GM12878 (cell line): ENCODE results near the gene STRA6. TPM values are rescaled to one million over a fixed set of nuclear protein-coding genes. Genes with fewer than 3 reads are reported as not detected.

Experiments used
- ATAC-seq: fragments of 200-7000 bp; cut with Tn5 transposase; 3 replicates; pipeline ENCODE4 v1.9.1; 2020; ENCODE audit warnings: mild to moderate bottlenecking, moderate library complexity
- BruUV-seq: library from RNA; stranded (reverse); fragments of 400-500 nt; replicated peaks from 2 replicates; lab custom pipeline; 2021; lab: Mats Ljungman, UMichigan
- CTCF ChIA-PET: fragments of 300-600 bp; sonication (Branson Sonifier 250); formaldehyde crosslinking; extraction: SDS; loops from one replicate; lab custom pipeline; 2021; ENCODE audit warnings: inconsistent platforms; lab: Yijun Ruan, JAX
- POLR2A ChIA-PET: fragments of 350-600 bp; formaldehyde crosslinking; extraction: SDS; loops from one replicate; lab custom pipeline; 2021; ENCODE audit warnings: inconsistent platforms; lab: Charles Lee
- RAD21 ChIA-PET: fragments of 300-600 bp; sonication (Branson Sonifier 250); formaldehyde crosslinking; loops from one replicate; lab custom pipeline; 2023; ENCODE audit warnings: antibody characterized with exemption; ENCODE audit not compliant: unreplicated experiment; lab: Charles Lee
- SMC1A ChIA-PET: fragments of 300-600 bp; sonication (Branson Sonifier 250); formaldehyde crosslinking; loops from one replicate; lab custom pipeline; 2023; ENCODE audit not compliant: unreplicated experiment, uncharacterized antibody; lab: Charles Lee
- DNase-seq: peaks from one replicate; pipeline ENCODE4 v3.0.0-alpha.2; 2011; ENCODE audit warnings: low read depth, low spot score
- FAIRE-seq: peaks from 3 replicates; lab custom pipeline; 2011; peaks lifted over from hg19 to GRCh38; lab: Jason Lieb, UNC
- H2AFZ ChIP-seq: 2 replicates; pipeline ENCODE4 v1.6.0; 2011; ENCODE audit warnings: low read depth, low read length, control low read depth; ENCODE audit not compliant: control insufficient read depth
- H3K27ac ChIP-seq: 2 replicates; pipeline ENCODE4 v1.5.1; 2011; ENCODE audit warnings: control low read depth; ENCODE audit not compliant: control insufficient read depth, insufficient read depth
- H3K27me3 ChIP-seq, 2 experiments: replicated peaks in 1 of 2; 2 replicates each; pipeline versions ENCODE4 v1.6.0 to v1.6.1; 2011; ENCODE audit warnings: low read length in 1 of 2; ENCODE audit not compliant: control insufficient read depth in 2 of 2, insufficient read depth in 2 of 2
- H3K36me3 ChIP-seq, 2 experiments: 2 replicates each; pipeline ENCODE4 v1.5.1; 2011; ENCODE audit warnings: low read length in 1 of 2; ENCODE audit not compliant: control insufficient read depth in 2 of 2, insufficient read depth in 2 of 2
- H3K4me1 ChIP-seq: 2 replicates; pipeline ENCODE4 v1.6.1; 2011; ENCODE audit warnings: mild to moderate bottlenecking, low read length, moderate library complexity, mixed read lengths; ENCODE audit not compliant: control insufficient read depth, insufficient read depth
- H3K4me2 ChIP-seq: 2 replicates; pipeline ENCODE4 v1.6.0; 2011; ENCODE audit warnings: control low read depth; ENCODE audit not compliant: control insufficient read depth, insufficient read depth
- H3K4me3 ChIP-seq: fragments of 200-600 bp; sonication (generic); 2 replicates; pipeline ENCODE4 v1.5.1; 2016
- H3K79me2 ChIP-seq: 2 replicates; pipeline ENCODE4 v1.6.0; 2011; ENCODE audit warnings: low read length; ENCODE audit not compliant: control insufficient read depth, insufficient read depth
- H3K9ac ChIP-seq: 2 replicates; pipeline ENCODE4 v1.8.0; 2011; ENCODE audit warnings: low read length, control low read depth, mixed read lengths; ENCODE audit not compliant: control insufficient read depth, insufficient read depth
- H3K9me3 ChIP-seq: replicated peaks from 3 replicates; pipeline ENCODE4 v1.5.1; 2011; ENCODE audit warnings: mild to moderate bottlenecking, low read length; ENCODE audit not compliant: control insufficient read depth, insufficient read depth
- H4K20me1 ChIP-seq: 2 replicates; pipeline ENCODE4 v1.6.0; 2011; ENCODE audit not compliant: control insufficient read depth, insufficient read depth
- CTCF ChIP-seq, 3 experiments: IDR thresholded peaks in 2 of 3; conservative IDR thresholded peaks in 1 of 3; 2 replicates each; pipeline ENCODE4 v1.5.1; 2011; ENCODE audit warnings: low read depth in 3 of 3, low read length in 3 of 3, mild to moderate bottlenecking in 3 of 3, control low read depth in 2 of 3, moderate library complexity in 2 of 3, inconsistent platforms in 1 of 3, mixed read lengths in 1 of 3; ENCODE audit not compliant: control insufficient read depth in 2 of 3, insufficient read depth in 1 of 3; ENCODE audit errors: extremely low read depth in 1 of 3
- E2F4 ChIP-seq: IDR thresholded peaks from 2 replicates; pipeline ENCODE4 v1.6.1; 2012; ENCODE audit warnings: low read depth, low read length, improper control_type of control experiment
- WGBS: methylation state at CpG from one replicate; pipeline ENCODE4 v1.1.6; 2016; ENCODE audit warnings: low lambda C conversion rate; ENCODE audit not compliant: insufficient replicate concordance, insufficient coverage; ENCODE audit errors: missing lambda C conversion rate; 5-methylcytosine and 5-hydroxymethylcytosine counted together
- in situ Hi-C: fragments of 300-500 bp; cut with MboI; formaldehyde crosslinking; loops from 9 replicates; pipeline ENCODE4 v1.14.3; 2018; ENCODE audit warnings: mixed read lengths
- intact Hi-C: fragments of 100-400 bp; cut with micrococcal nuclease; formaldehyde crosslinking; loops from one replicate; pipeline ENCODE4 v1.14.2; 2022; ENCODE audit not compliant: unreplicated experiment
- polyA plus RNA-seq, 11 experiments: library from polyadenylated mRNA; depleted of rRNA in 4 of 11; unstranded in 6 of 11; stranded (reverse) in 5 of 11; fragments of >200 nt; fragmentation: Nextera tagmentation in 4 of 11; fragmentation: Illumina TruSeq in 1 of 11; extraction: Ambion mirVana in 4 of 11; extraction: Trizol in 1 of 11; gene quantifications; 1 replicate in 1 of 11; 2 replicates in 10 of 11; pipeline versions ENCODE4 v1.2.1 to v1.2.3, GENCODE V29; 2011 to 2016; ENCODE audit warnings: inconsistent platforms in 2 of 11, missing spikeins in 2 of 11, low read depth in 1 of 11
- total RNA-seq, 4 experiments: library from RNA; depleted of rRNA in 3 of 4; stranded (reverse); fragments of >200 nt in 3 of 4; fragmentation: Illumina TruSeq in 1 of 4; extraction: Trizol in 1 of 4; gene quantifications; 2 replicates each; pipeline versions ENCODE4 v1.2.1 to v1.2.3, GENCODE V29; 2013 to 2021

STRA6 gene
- total and polyA plus RNA-seq, 10 of the 15 experiments (the other 5 are each of a cell fraction or from before 2014, with no cell fraction given) = 0.31 to 10.8 (median 5.8) TPM

GRCh38 chr15:74134387-74135027 lies 68.1 kb downstream of the STRA6 start:
- SMC1A ChIA-PET = no interaction called here
- Histone ChIP-seq H3K27ac (no peak overlapping the region), H3K9me3 (no peaks in the 10 kb centered on the region; the same call in 2 of the 3 replicates), H3K36me3 (no peaks in the 10 kb centered on the region), H4K20me1 (no peaks in the 10 kb centered on the region), H3K4me2 (no peak overlapping the region), H2AFZ (no peak overlapping the region), H3K4me3 (no peak overlapping the region), H3K79me2 (no peaks in the 10 kb centered on the region), H3K9ac (no peak overlapping the region), H3K4me1 (peaks cover 10% of the 10 kb centered on the region), H3K27me3 (peaks cover 29 to 45% of the 10 kb centered on the region in 2 experiments)
- peak; percentile 14 to 42 (median 25); a peak in 5 of 6 replicates for TF ChIP-seq CTCF (IDR thresholded peaks at IDR 0.05 in 2 of 3, conservative IDR thresholded peaks at IDR 0.05 in 1 of 3; ENCODE audit: control insufficient read depth in 2 of 3, extremely low read depth in 1 of 3, insufficient read depth in 1 of 3, low read depth in 3 of 3, low read length in 3 of 3)
- TF ChIP-seq E2F4 = no peak
- no TSS peak for BruUV-seq
- RAD21 ChIA-PET = no interaction called here
- CTCF ChIA-PET = no interaction called here
- intact Hi-C loops (no loop called here), in situ Hi-C loops (no loop called here)
- WGBS = 82% methylated on average over 38 of the region's 53 CpGs
- peak; percentile 37; the same call in 2 of the 3 replicates for ATAC-seq
- DNase-seq = no peak
- POLR2A ChIA-PET = no interaction called here
- no peak for FAIRE-seq
